ENCODE results near the gene USH2A. TPM values are rescaled to one million over a fixed set of nuclear protein-coding genes. Genes with fewer than 3 reads are reported as not detected.

The USH2A gene
- polyA plus RNA-seq, 3 donors = not detected

GRCh38 chr1:216410026-216410425 lies 13.2 kb downstream of the USH2A start:
- H3K36me3 Mint-ChIP-seq = no peaks in the 10 kb centered on the region
- DNase-seq = no peak
- Histone ChIP-seq H3K27me3 (ENCODE audit: control insufficient read depth in 2 of 2, insufficient read depth in 2 of 2, low read length in 2 of 2) (no peaks in the 10 kb centered on the region), H3K9ac (ENCODE audit: insufficient read depth, low read length, poor library complexity, severe bottlenecking) (no peak overlapping the region), H3K4me1 (ENCODE audit: control insufficient read depth in 1 of 2, insufficient read depth in 2 of 2, low read length in 2 of 2) (no peaks in the 10 kb centered on the region), H3K27ac (ENCODE audit: low read depth in 1 of 2, low read length in 2 of 2) (no peak overlapping the region), H2AFZ (ENCODE audit: insufficient read depth, low read depth, low read length, poor library complexity, severe bottlenecking) (no peak overlapping the region), H3K36me3 (replicated peaks in 1 of 2; ENCODE audit: control insufficient read depth in 1 of 2, insufficient read depth in 2 of 2, low read length in 2 of 2) (no peaks in the 10 kb centered on the region), H3K4me3 (replicated peaks in 1 of 3; ENCODE audit: low read depth in 2 of 3, low read length in 3 of 3) (no peak overlapping the region), H3K9me3 (replicated peaks in 1 of 2; ENCODE audit: control insufficient read depth in 1 of 2, insufficient read depth in 1 of 2, low read length in 2 of 2) (no peaks in the 10 kb centered on the region), H3K4me2 (replicated peaks; ENCODE audit: extremely low read depth, low read length, poor library complexity, severe bottlenecking) (no peak overlapping the region), H3K79me2 (ENCODE audit: insufficient read depth, low read length) (no peaks in the 10 kb centered on the region), H4K20me1 (ENCODE audit: insufficient read depth, low read length) (no peaks in the 10 kb centered on the region)
- no peak overlapping the region for H3K27ac Mint-ChIP-seq
- peaks cover 0 to 1% (median 0%) of the 10 kb centered on the region in 3 donors for H3K27me3 Mint-ChIP-seq (ENCODE audit: low read depth in 3 of 3)
- no peaks in the 10 kb centered on the region for H3K9me3 Mint-ChIP-seq
- H3K4me1 Mint-ChIP-seq = no peaks in the 10 kb centered on the region
- no peak overlapping the region for H3K4me3 Mint-ChIP-seq
- no peak for TF ChIP-seq CTCF (IDR thresholded peaks at IDR 0.05)
- 93% methylated on average over 3 of the region's 4 CpGs for WGBS (ENCODE audit: insufficient coverage)
- intact Hi-C loops (cut with micrococcal nuclease) = no loop called here

- H3K36me3 Mint-ChIP-seq = no peaks in the 10 kb centered on the region
- H3K79me2 ChIP-seq (ENCODE audit: insufficient read depth, low read length) = no peaks in the 10 kb centered on the region
- no peak overlapping the region for H2AFZ ChIP-seq (ENCODE audit: insufficient read depth, low read depth, low read length, poor library complexity, severe bottlenecking)
- H3K27me3 Mint-ChIP-seq (ENCODE audit: low read depth in 3 of 3) = peaks cover 0 to 2% (median 0%) of the 10 kb centered on the region in 3 donors
- no peaks in the 10 kb centered on the region for H3K4me1 ChIP-seq (ENCODE audit: control insufficient read depth in 1 of 2, insufficient read depth in 2 of 2, low read length in 2 of 2)
- H3K9ac ChIP-seq (ENCODE audit: insufficient read depth, low read length, poor library complexity, severe bottlenecking) = no peak overlapping the region
- no peaks in the 10 kb centered on the region for H3K4me1 Mint-ChIP-seq
- no peak overlapping the region for H3K4me2 ChIP-seq (replicated peaks; ENCODE audit: extremely low read depth, low read length, poor library complexity, severe bottlenecking)
- no peaks in the 10 kb centered on the region for H3K27me3 ChIP-seq (ENCODE audit: control insufficient read depth in 2 of 2, insufficient read depth in 2 of 2, low read length in 2 of 2)
- H3K9me3 ChIP-seq (replicated peaks in 1 of 2; ENCODE audit: control insufficient read depth in 1 of 2, insufficient read depth in 1 of 2, low read length in 2 of 2) = no peaks in the 10 kb centered on the region
- DNase-seq = no peak
- peaks cover 0 to 8% (median 2%) of the 10 kb centered on the region in 7 donors for H3K9me3 Mint-ChIP-seq
- no peak for TF ChIP-seq CTCF (IDR thresholded peaks at IDR 0.05)
- H3K27ac ChIP-seq (ENCODE audit: low read depth in 1 of 2, low read length in 2 of 2) = no peak overlapping the region
- no peak overlapping the region for H3K4me3 ChIP-seq (replicated peaks in 1 of 3; ENCODE audit: low read depth in 2 of 3, low read length in 3 of 3)
- no peaks in the 10 kb centered on the region for H3K36me3 ChIP-seq (replicated peaks in 1 of 2; ENCODE audit: control insufficient read depth in 1 of 2, insufficient read depth in 2 of 2, low read length in 2 of 2)
- no peaks in the 10 kb centered on the region for H4K20me1 ChIP-seq (ENCODE audit: insufficient read depth, low read length)
- H3K4me3 Mint-ChIP-seq = no peak overlapping the region
- WGBS (ENCODE audit: insufficient coverage) = 100% methylated on average over 1 of the region's 3 CpGs
- intact Hi-C loops (cut with micrococcal nuclease) = no loop called here
- H3K27ac Mint-ChIP-seq = no peak overlapping the region
Measured at GRCh38 chr1:216390956-216391355, 32.3 kb downstream of the USH2A start.
